Activated CD4-positive, alpha-beta T cell treated with anti-CD3 and anti-CD28 coated beads for 4 hours (primary cell): ENCODE results near the gene LIX1.
"Not testable (repeated sequence)": the region's sequence is repeated elsewhere in the genome, so short reads cannot be mapped to it uniquely, and the experiment has no call there.

Source experiments
- DNase-seq, 2 donors: peaks; one replicate each; pipeline ENCODE4 v3.0.0-alpha.2; 2020

LIX1 gene

DNA sequence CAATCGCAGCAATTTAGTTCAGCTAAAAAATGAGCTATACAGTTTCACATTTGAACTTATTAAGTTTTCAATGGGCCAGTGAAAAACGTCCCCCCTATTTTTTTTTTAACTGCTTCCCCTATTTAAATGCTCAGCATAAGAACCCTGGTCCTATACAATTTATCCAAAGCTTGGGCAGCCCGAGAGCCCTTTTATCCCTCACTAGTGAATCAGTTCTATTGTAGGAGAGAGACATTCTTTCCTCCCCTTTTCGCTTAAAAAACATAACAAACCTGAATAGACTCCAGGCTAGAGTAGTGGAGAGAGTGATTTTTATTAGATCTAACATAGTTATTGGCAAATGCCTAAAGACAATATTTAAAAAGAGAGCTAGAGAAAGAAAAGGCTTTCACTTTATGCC, 1.4 kb downstream of the LIX1 start:
- DNase-seq: no peak

GRCh38 chr5:97140250-97140649, 2.2 kb downstream of the LIX1 start:
- not testable (repeated sequence) for DNase-seq

DNA sequence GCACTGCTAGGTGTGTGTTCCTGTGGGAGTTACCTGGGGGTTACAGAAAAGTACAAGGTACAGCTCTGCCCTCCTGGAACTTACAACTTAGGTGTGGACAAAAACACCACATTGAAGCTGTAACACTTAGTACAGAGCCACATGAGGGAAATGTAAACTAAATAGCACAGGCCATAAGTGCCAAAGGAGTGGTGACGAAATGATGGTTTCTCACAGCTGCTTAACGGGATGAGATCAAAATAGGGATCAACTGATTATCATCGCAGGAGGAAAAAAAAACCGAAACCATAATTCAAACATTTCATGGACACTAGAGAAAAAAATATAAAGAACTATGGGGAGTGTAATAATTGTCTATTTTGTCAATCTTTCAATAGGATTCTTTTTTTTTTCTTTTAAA, 5.9 kb downstream of the LIX1 start:
- no peak for DNase-seq

DNA sequence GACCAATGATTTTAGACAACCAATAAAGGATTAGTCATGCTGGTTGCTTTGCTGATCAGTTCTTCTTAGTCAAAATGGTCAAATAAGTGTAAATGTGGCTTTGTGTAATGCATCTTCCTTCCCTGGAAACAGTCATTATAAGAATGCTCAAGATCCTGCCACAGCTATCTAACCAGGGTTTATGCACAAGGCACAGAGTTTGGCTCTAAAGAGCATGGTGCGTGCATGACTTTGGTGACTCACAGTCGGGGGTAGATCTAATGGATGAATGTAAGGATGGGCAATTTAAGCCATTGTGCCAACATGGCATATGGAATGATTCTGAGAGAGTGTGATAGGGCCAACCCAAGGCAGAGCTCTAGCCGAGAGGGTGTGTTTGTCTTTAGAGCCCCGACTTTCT, 6.5 kb downstream of the LIX1 start:
- DNase-seq: no peak

DNA sequence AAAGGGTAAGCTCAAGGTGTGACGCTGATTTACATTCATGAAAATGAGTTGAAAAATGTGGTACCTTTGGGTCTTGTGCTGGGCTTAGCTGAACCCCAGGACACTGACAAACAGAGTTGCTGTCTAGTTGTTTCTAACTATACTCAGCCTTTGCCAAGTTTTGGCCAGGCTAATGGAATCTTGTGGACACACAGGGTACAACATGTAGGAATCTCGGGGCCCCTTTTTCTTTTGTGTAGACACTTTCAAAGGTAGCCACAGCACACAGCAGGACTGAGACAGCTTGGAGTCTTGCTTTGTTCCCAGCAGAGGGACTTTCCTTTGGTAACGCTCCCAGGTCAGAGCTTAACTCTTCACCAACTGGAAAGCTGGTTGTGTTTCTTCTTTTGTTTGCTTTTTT, 7.8 kb downstream of the LIX1 start:
- no peak for DNase-seq

- no peak for DNase-seq
Observed at GRCh38 chr5:97133101-97133500, 9.3 kb downstream of the LIX1 start.

DNA sequence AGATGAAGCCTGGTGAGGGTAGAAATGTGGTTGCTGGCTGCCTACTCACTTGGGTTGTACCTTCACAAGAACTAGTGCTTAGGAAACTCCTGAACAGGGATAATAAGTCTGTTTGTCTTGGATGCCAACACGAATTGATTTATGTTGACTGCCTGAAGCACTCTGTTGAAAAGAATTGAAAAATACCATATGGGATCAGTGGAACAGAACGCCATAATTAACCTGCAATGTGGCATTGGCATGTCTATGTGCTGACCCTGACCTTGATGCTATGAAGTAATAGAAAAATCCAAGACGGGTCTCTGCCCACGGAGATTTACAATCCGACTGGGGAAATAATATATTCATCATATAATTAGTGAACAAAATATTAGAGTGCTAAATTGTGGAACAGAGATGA, 10.5 kb downstream of the LIX1 start:
- DNase-seq: no peak

DNA sequence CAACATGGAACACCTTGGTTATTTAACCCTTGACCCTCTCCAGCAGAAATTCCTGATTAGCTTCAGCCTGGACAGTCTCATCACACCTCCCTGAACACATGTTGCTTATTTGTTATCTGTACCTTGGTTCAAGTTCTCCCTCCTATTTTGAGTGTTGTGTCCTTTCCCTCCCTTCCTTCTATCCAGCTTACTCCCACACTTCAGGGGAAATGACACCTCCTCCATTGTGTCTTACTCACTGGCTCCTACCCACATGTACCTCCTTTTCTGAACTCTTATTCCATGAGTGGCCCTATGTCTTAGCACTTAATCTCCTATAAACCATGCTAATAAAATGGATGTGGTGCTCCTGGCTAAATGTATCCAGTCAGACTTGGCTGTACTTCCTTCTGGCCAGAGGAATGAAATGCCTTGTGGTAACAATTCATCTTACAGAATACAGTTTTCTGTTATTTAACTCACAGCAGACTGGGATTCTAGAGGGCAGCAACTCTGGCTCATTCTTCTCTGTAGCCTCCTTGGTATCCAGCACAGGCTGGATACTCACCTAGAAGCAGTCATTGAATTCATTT, 11.2 kb downstream of the LIX1 start:
- DNase-seq: no peak

DNA sequence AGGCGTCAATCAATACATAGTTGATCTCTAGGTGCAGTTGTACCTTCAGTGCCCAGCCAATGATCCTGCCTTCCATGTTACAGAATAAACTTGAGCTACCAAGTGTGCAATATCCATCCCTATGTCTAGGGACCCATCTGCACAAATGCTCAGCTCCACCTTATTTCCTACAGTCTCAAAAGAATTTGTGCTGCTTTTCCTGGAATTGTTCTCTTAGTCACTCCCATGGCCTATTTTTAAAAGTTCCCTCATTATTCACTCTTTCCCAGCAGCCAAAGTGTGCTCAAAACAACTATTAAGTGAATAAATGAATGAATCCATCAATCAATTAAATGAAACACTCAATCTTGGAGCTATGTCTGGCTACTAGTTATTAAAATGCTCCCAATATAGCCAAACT, 14.7 kb downstream of the LIX1 start:
- DNase-seq: no peak

- DNase-seq: no peak
Observed at GRCh38 chr5:97125125-97125683, 17.2 kb downstream of the LIX1 start.

DNA sequence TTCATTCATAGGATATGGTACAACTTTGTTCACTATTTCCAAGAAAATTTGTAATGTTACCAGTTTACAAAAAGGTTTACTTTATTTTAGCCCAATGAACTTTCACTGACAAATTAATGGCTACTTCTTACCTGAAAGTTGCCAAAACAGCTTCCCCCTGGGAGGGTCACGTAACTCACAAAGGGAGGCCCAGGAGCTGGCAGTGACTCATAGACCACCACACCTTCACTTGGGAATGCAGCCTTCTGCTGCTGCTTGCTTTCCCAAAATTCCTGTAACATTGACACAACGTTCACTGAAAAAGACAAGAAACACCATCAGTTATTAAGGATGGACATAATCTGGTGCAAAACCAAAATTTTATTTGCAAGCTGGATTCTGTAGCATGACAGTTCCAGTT, 18.1 kb downstream of the LIX1 start:
- DNase-seq: no peak

DNA sequence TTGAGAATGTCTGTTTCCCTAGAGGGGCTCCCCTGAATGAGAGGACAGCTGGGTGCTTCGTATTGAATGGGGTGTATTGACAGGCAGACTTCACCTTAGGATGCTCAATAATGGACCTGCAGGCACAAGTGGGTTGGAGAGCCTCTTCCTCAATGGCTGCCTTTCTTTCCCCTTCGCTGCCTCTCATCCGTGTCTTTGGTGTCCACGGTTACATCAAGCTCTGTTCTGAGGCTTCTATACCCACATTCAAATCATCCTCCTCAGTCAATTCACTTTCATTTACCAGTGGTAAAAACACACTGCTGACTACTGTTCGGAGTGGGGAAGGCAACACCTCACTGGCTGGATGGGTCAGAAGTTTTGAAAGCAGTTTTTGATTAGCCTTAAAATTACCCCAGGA, 20.6 kb downstream of the LIX1 start:
- no peak for DNase-seq

GRCh38 chr5:97120195-97120594, 22.2 kb downstream of the LIX1 start:
- DNase-seq: no peak

- DNase-seq: no peak
Observed at GRCh38 chr5:97119007-97119390, 23.4 kb downstream of the LIX1 start.

DNA sequence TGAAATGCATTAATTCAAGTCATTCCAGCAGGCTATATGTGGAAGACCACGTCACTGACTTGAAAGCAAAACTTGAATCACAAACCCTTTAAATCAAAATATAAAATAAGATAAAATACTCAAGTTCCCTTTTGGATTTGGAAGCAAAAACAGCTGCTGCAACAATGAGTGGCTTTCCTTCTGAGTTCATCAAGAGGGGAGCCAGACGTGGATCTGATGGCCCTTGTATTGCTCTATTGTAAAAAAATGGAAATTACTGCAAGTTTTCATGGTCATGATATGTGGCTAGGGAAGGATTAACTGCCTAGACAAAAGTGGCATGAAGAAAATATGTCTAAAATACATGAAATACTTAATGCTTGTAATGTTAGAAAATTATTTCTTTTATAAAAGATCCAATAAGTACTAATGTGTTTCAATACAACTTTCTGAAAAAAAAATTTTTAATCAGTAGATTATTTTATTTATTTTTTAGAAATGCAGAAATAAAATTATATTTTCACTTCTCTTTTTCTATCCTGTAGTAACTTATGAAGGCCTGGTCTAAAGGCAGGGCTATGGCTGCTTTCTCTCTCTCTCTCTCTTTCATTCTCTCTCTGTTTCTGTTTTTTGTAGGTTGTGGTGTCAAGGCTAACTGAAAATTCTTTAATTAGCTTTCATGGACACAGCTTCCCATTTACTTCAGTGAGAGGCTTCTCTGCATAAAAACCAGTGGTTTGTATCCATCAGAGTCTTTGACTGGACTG, 24.0 kb downstream of the LIX1 start:
- DNase-seq: no peak

GRCh38 chr5:97115932-97116331, 26.5 kb downstream of the LIX1 start:
- DNase-seq: no peak

DNA sequence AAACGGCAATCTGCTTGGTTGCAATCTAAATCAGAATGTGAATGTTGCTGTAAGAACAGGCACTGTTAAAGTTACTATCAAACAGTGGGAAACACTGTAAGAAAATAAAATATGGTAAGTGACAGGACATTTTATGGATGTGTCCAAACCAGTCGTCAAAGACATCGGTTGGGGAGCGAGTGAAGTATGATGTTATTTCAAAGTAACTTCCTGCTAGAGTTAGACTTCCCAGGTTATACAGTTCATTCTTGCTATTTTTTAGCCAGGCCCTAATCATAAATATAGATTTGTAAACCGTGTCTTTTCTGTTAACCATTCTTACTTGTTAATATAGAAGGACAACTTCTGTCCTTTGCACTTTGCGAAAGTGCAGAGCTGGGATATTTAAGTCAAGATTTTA, 30.2 kb downstream of the LIX1 start:
- DNase-seq: no peak

DNA sequence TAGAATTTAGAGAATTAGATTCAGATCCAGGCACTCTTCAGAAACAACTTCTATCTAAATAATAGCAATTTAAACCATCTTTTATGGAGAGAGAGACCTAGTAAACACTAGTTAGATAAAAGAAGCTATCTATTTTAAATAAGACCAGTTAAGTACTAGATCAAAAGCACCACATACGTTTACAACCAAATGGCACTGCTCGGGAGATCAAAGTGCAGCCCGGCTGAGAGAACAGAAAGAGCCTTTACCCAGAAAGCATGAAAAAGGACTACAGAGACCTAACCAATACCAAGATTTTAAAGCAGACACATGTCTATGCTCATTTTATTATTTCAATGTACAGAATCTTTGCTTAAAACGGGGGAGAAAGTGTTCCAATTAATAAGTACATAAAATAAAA, 30.8 kb downstream of the LIX1 start:
- no peak for DNase-seq

DNA sequence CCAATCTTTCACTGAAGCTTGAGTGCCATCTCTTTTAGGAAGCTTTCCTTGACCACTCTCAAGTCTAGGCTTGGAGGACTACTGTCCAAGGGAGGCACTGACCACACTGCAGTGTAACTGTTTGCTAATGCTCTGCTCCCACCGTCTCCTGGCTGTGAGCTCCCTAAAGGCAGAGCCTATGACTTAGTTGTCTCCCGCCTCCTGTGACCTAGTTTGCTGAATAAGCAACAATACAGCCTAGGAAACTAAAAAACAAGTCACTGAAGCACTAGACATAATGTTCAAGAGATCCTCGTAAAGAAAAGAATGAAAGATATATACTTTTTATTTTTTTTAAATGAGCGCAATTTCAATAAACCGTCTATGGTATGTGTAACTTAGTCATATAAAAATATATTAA, 31.4 kb downstream of the LIX1 start:
- no peak for DNase-seq

DNA sequence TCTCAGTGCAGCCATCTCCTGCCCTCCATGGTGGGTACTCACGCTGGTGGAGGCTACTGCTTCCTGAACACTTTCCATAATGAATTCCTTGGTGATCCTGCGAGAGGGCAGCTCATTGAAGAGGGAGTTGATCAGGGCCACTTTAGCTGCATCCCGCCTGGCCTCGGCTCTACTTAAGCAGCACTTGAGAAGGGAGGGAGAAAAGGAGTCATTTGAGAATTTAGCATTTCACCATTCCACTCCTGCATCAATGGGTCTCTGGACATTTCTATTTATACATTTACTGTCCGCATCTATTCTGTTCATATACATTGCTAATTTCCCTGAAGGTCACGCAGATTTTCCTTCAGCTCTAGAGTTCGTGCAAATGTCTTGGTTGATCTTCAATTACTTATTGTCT, 35.1 kb downstream of the LIX1 start:
- DNase-seq: no peak

DNA sequence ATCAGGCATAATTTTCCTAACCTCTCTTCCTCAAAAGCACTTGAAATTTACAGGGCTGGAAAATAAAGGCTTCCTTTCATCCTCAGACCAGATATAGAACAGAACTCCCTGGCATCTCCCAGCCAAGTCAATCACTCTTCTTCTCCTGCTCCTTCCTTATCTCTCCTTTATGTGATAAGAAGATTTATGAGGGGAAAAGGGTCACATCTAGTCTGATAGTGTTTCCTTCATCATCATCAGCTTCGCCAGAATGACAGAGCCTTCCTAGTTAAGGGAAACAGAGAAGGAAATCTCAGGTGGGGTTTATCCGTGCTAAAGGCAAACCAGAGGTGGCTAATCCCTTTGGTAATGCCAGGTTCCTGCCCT, 36.2 kb downstream of the LIX1 start:
- DNase-seq: no peak

DNA sequence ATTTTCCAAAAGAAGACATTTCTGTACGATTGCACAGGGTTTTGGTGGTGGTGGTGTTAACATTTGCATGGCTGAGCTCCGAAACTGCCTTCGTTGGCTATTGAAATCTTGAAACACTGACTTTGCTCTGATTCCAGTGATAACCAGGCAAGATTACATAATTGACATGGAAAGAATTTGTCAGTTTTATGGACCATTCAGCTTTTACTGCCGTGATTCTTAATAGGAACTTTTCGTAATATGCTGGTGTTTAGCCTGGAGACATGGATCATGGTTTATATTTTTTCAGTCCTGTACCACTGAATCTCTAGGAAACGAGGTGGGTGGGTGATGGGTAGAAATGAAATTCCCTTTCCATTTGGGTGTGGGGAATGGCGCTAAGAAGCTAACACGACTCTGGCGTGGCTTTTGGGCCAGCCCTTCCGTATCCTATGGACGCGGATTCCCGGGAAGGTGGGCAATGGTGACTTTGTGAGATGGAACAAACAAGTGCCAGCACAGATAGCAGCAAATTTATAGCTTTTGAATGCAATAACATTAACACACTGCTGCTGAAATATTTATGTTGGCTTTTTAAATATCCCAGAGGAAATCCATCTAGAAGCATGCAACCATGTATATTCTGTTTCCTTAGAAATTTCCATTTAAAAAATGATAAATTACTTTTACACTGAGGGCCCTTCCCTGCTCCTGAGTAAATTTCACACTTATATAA, 36.8 kb downstream of the LIX1 start:
- no peak for DNase-seq

DNA sequence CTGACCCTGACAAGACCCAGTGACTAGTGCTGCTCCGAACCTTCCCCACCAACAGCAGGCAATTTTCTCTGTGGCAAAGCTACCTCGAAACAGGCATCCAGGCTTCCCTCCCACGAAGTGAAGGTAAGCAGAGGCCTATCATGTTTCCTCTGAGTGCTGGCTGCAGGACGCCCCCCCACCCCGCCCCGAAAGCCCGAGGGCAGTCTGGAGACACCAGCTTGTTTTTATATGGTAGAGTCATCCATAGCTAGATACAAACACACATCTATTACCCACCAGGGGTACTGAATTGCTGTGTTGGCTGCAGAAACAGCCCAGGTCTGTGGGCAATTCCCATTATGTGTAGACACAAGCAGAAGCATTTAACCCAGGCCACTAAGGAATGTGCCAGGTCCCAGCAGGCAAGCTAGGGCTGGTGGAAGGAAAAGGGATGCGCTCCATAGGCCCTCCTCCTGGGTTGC, 40.4 kb downstream of the LIX1 start:
- no peak for DNase-seq
